Spleen (tissue), 7 donors: ENCODE results near the gene ZNF436.

ENCODE experiments used
- CTCF ChIP-seq, 11 experiments: fragments of 200-600 bp in 7 of 11; fragments of 450-650 bp in 4 of 11; sonication (generic) in 4 of 11; IDR thresholded peaks in 8 of 11; conservative IDR thresholded peaks in 3 of 11; 1 replicate in 7 of 11; 2 replicates in 4 of 11; pipeline versions ENCODE4 v1.4.0 to v1.8.0; 2016 to 2021; ENCODE audit warnings: antibody characterized with exemption in 11 of 11, inconsistent platforms in 4 of 11, mild to moderate bottlenecking in 1 of 11
- POLR2A ChIP-seq, 3 donors: fragments of 450-650 bp; IDR thresholded peaks; one replicate each; pipeline ENCODE4 v1.5.1; 2017; ENCODE audit warnings: antibody characterized with exemption in 3 of 3, mild to moderate bottlenecking in 1 of 3
- POLR2AphosphoS5 ChIP-seq, 3 donors: sonication (generic); formaldehyde crosslinking; IDR thresholded peaks; one replicate each; pipeline ENCODE4 v1.5.1; 2017; ENCODE audit warnings: antibody characterized with exemption in 3 of 3
- donor health status: DM: no; HTN: no; CAD: no; lungs with moderate emphysema.
- donor health status: DM: no; HTN: no; CAD: no.
- donor health status: DM: no; HTN: no; CAD: no.

- TF ChIP-seq CTCF (IDR thresholded peaks at IDR 0.05 in 8 of 11, conservative IDR thresholded peaks at IDR 0.05 in 3 of 11) (no peak), POLR2A (IDR thresholded peaks at IDR 0.05) (no peak), POLR2AphosphoS5 (IDR thresholded peaks at IDR 0.05) (no peak)
Observed at GRCh38 chr1:23362218-23362713, 7.4 kb downstream of the ZNF436 start.
